Panc1 (cell line): ENCODE measurements around the gene STK17B. TPM values are rescaled to one million over a fixed set of nuclear protein-coding genes. Genes with fewer than 3 reads are reported as not detected.

Experiments used
- ATAC-seq: fragments of 200-7000 bp; cut with Tn5 transposase; 2 replicates; pipeline ENCODE4 v1.9.1; 2020; ENCODE audit warnings: mild to moderate bottlenecking, moderate library complexity
- BruUV-seq: library from RNA; stranded (reverse); fragments of 400-500 nt; replicated peaks from 2 replicates; lab custom pipeline; 2021; lab: Mats Ljungman, UMichigan
- CTCF ChIA-PET: fragments of 300-600 bp; sonication (Branson Sonifier 250); formaldehyde crosslinking; loops from one replicate; lab custom pipeline; 2022; ENCODE audit warnings: antibody characterized with exemption; lab: Charles Lee
- POLR2A ChIA-PET: fragments of 300-600 bp; sonication (Branson Sonifier 250); formaldehyde crosslinking; loops from one replicate; lab custom pipeline; 2022; ENCODE audit warnings: antibody characterized with exemption; lab: Charles Lee
- DNase-seq: peaks from one replicate; pipeline ENCODE4 v3.0.0-alpha.2; 2010; ENCODE audit warnings: low read depth, low spot score
- H3K27ac ChIP-seq: 2 replicates; pipeline ENCODE4 v1.5.1; 2011; ENCODE audit warnings: mild to moderate bottlenecking, low read length, inconsistent platforms
- H3K27me3 ChIP-seq: fragments of 200-500 bp; sonication (Bioruptor generic); 2 replicates; pipeline ENCODE4 v1.6.0; 2014; ENCODE audit warnings: low read length, inconsistent platforms; ENCODE audit not compliant: control insufficient read depth, insufficient read depth
- H3K36me3 ChIP-seq: fragments of 200-500 bp; sonication (Bioruptor generic); 2 replicates; pipeline ENCODE4 v1.5.1; 2014; ENCODE audit warnings: inconsistent platforms, mild to moderate bottlenecking, low read length, moderate library complexity; ENCODE audit not compliant: control insufficient read depth, insufficient read depth
- H3K4me1 ChIP-seq: 2 replicates; pipeline ENCODE4 v1.5.1; 2011; ENCODE audit warnings: inconsistent platforms, mild to moderate bottlenecking, low read length, moderate library complexity; ENCODE audit not compliant: control insufficient read depth, insufficient read depth
- H3K4me3 ChIP-seq, 2 experiments: 2 replicates each; pipeline ENCODE4 v1.5.1; 2011 to 2012; ENCODE audit warnings: low read depth in 2 of 2, low read length in 2 of 2, mild to moderate bottlenecking in 2 of 2, inconsistent platforms in 1 of 2, moderate library complexity in 1 of 2
- H3K9me3 ChIP-seq: fragments of 200-500 bp; sonication (Bioruptor generic); 2 replicates; pipeline ENCODE4 v1.5.1; 2014; ENCODE audit warnings: low read depth, mild to moderate bottlenecking, inconsistent platforms, low read length, moderate library complexity; ENCODE audit not compliant: control insufficient read depth, insufficient read depth
- POLR2AphosphoS5 ChIP-seq: IDR thresholded peaks from 2 replicates; pipeline ENCODE4 v1.6.1; 2012; ENCODE audit warnings: mild to moderate bottlenecking, low read depth, low read length, moderate library complexity
- SIN3A ChIP-seq: IDR thresholded peaks from 2 replicates; pipeline ENCODE4 v1.6.1; 2012; ENCODE audit warnings: low read depth, mild to moderate bottlenecking, low read length, moderate library complexity, borderline replicate concordance; ENCODE audit not compliant: insufficient read depth
- TCF7L2 ChIP-seq: IDR thresholded peaks from 2 replicates; pipeline ENCODE4 v1.6.1; 2011; ENCODE audit warnings: mild to moderate bottlenecking, low read depth, low read length, inconsistent platforms
- in situ Hi-C: cut with HindIII; loops from 2 replicates; pipeline ENCODE4 v1.10.0; 2016; ENCODE audit warnings: low sequenced_read_pairs, low pct_unique_long_range_greater_than_20kb
- intact Hi-C: fragments of 100-400 bp; cut with micrococcal nuclease; formaldehyde crosslinking; loops from one replicate; pipeline ENCODE4 v1.10.0; 2022; ENCODE audit not compliant: unreplicated experiment
- total RNA-seq: library from RNA; stranded (reverse); gene quantifications from one replicate; pipeline ENCODE4 v1.2.1, GENCODE V29; 2021; ENCODE audit not compliant: unreplicated experiment
- TF ChIP-seq, protein P1 (sequence below), 2 experiments: IDR thresholded peaks; 2 replicates each; pipeline ENCODE4 v1.6.1; 2011 to 2012; ENCODE audit warnings: low read depth in 2 of 2, control low read depth in 1 of 2, low read length in 1 of 2, mild to moderate bottlenecking in 1 of 2, moderate library complexity in 1 of 2; ENCODE audit not compliant: insufficient read depth in 1 of 2
- TF ChIP-seq, protein P2 (sequence below): fragments of 450-650 bp; IDR thresholded peaks from 2 replicates; pipeline ENCODE4 v1.5.1; 2017; ENCODE audit warnings: mild to moderate bottlenecking

Gene STK17B
- total RNA-seq, 1 experiment from 2014 or later: 19.3 TPM

DNA sequence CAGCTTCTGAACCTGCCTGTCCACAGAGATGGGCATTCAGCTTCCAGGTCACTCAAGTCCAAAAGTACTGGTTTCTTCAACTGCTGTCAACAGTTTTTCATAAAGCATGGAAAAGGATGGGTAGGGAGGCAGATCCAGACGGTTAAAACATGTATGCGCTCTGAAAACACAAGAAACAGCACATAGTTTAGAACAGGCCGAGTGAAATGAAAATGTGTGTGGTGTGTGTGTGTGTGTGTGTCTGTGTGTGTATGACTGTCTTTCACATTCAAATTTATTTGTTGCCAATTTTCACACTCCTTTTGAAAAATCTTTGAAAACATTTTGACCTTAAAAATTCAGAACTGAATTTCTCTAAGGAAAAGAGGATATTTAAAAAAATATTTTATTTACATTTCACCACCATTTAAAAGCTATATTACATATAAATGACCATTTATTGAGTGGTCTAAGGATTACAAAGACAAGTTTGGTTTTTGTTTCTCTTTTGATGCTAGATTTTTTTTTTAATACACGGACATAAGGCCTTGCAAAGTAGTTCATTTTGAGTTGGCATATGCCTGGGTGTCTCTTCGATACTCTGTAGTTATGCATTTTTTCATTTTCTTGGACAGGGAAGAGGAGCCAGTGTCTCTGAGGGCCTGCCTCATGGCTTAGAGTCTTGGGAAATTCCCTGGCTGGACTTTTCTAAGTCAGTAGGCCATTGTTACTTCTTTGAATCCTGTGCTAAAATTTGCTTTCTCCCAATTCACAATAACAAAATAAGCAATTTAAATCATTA, 30.0 kb upstream of the STK17B start:
- ATAC-seq (no peak), DNase-seq (no peak)
- Histone ChIP-seq H3K9me3 (no peaks in the 10 kb centered on the region), H3K36me3 (no peaks in the 10 kb centered on the region), H3K4me3 (no peak overlapping the region), H3K27ac (no peak overlapping the region), H3K27me3 (no peaks in the 10 kb centered on the region), H3K4me1 (no peaks in the 10 kb centered on the region)
- intact Hi-C loops (no loop called here), in situ Hi-C loops (no loop called here)
- POLR2A ChIA-PET: no interaction called here
- no TSS peak for BruUV-seq
- CTCF ChIA-PET: no interaction called here
- TF ChIP-seq, protein P1, sequence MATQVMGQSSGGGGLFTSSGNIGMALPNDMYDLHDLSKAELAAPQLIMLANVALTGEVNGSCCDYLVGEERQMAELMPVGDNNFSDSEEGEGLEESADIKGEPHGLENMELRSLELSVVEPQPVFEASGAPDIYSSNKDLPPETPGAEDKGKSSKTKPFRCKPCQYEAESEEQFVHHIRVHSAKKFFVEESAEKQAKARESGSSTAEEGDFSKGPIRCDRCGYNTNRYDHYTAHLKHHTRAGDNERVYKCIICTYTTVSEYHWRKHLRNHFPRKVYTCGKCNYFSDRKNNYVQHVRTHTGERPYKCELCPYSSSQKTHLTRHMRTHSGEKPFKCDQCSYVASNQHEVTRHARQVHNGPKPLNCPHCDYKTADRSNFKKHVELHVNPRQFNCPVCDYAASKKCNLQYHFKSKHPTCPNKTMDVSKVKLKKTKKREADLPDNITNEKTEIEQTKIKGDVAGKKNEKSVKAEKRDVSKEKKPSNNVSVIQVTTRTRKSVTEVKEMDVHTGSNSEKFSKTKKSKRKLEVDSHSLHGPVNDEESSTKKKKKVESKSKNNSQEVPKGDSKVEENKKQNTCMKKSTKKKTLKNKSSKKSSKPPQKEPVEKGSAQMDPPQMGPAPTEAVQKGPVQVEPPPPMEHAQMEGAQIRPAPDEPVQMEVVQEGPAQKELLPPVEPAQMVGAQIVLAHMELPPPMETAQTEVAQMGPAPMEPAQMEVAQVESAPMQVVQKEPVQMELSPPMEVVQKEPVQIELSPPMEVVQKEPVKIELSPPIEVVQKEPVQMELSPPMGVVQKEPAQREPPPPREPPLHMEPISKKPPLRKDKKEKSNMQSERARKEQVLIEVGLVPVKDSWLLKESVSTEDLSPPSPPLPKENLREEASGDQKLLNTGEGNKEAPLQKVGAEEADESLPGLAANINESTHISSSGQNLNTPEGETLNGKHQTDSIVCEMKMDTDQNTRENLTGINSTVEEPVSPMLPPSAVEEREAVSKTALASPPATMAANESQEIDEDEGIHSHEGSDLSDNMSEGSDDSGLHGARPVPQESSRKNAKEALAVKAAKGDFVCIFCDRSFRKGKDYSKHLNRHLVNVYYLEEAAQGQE (IDR thresholded peaks at IDR 0.05; ENCODE audit: insufficient read depth in 1 of 2, low read depth in 2 of 2, low read length in 1 of 2): no peak
- TF ChIP-seq SIN3A (no peak), POLR2AphosphoS5 (no peak), TCF7L2 (no peak)
- TF ChIP-seq, protein P2, sequence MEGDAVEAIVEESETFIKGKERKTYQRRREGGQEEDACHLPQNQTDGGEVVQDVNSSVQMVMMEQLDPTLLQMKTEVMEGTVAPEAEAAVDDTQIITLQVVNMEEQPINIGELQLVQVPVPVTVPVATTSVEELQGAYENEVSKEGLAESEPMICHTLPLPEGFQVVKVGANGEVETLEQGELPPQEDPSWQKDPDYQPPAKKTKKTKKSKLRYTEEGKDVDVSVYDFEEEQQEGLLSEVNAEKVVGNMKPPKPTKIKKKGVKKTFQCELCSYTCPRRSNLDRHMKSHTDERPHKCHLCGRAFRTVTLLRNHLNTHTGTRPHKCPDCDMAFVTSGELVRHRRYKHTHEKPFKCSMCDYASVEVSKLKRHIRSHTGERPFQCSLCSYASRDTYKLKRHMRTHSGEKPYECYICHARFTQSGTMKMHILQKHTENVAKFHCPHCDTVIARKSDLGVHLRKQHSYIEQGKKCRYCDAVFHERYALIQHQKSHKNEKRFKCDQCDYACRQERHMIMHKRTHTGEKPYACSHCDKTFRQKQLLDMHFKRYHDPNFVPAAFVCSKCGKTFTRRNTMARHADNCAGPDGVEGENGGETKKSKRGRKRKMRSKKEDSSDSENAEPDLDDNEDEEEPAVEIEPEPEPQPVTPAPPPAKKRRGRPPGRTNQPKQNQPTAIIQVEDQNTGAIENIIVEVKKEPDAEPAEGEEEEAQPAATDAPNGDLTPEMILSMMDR: no peak

DNA sequence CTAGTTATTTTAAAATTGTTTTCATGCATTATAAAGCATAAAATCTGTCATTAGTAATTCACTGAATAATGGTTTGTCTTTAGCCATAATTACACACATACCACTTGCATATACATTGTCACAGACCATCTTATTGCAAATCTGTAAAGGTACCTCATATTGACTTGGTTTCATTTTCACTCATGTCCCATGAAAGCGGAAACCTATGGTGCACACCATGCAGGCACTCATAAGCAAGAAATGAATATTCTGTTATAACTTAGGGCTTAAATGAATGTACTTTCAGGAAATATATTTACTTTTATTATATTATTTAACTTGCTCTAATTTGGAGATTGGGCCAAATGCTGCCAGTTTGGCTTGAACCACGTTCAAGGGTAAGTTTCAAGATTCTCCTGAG, 29.2 kb upstream of the STK17B start:
- TF ChIP-seq POLR2AphosphoS5 (no peak), TCF7L2 (no peak), SIN3A (no peak)
- TF ChIP-seq, protein P1 (IDR thresholded peaks at IDR 0.05; ENCODE audit: insufficient read depth in 1 of 2, low read depth in 2 of 2, low read length in 1 of 2): no peak
- TF ChIP-seq, protein P2: no peak
- ChIA-PET POLR2A (no interaction called here), CTCF (no interaction called here)
- Histone ChIP-seq H3K27ac (no peak overlapping the region), H3K9me3 (no peaks in the 10 kb centered on the region), H3K4me1 (no peaks in the 10 kb centered on the region), H3K27me3 (no peaks in the 10 kb centered on the region), H3K36me3 (no peaks in the 10 kb centered on the region), H3K4me3 (no peak overlapping the region)
- no peak for DNase-seq
- no TSS peak for BruUV-seq
- in situ Hi-C loops: no loop called here
- intact Hi-C loops: no loop called here
- ATAC-seq: no peak
